Naive thymus-derived CD8-positive, alpha-beta T cell (primary cell): ENCODE measurements around the gene TAP2. TPM values are rescaled to one million over a fixed set of nuclear protein-coding genes. Genes with fewer than 3 reads are reported as not detected.

ENCODE experiments used
- ATAC-seq, 2 donors: fragments of 150-1000 bp; cut with Tn5 transposase in 1 of 2; sonication (Bioruptor Pico), chemical (Tn5 transposase) in 1 of 2; 1 replicate in 1 of 2; 2 replicates in 1 of 2; pipeline ENCODE4 v1.10.0; 2021; ENCODE audit warnings: mild to moderate bottlenecking in 2 of 2, moderate library complexity in 2 of 2
- POLR2A ChIA-PET: fragments of 350-600 bp; sonication (Branson Sonifier 250); formaldehyde crosslinking; loops from one replicate; lab custom pipeline; 2021; ENCODE audit warnings: antibody characterized with exemption; lab: Charles Lee
- DNase-seq, 10 donors: peaks; one replicate each; pipeline versions ENCODE4 v3.0.0 to v3.0.0-alpha.2; 2020 to 2022
- H3K27ac Mint-ChIP-seq, 10 donors: one replicate each; pipeline ENCODE4 v1.8.0; 2020 to 2022; ENCODE audit warnings: mild to moderate bottlenecking in 10 of 10, mixed read lengths in 10 of 10, moderate library complexity in 4 of 10, inconsistent platforms in 1 of 10
- H3K27me3 Mint-ChIP-seq, 5 donors: one replicate each; pipeline ENCODE4 v1.8.0; 2021 to 2022; ENCODE audit warnings: mixed read lengths in 5 of 5
- H3K36me3 Mint-ChIP-seq, 3 donors: one replicate each; pipeline ENCODE4 v1.8.0; 2020 to 2022; ENCODE audit warnings: mixed read lengths in 3 of 3, mild to moderate bottlenecking in 2 of 3, inconsistent platforms in 1 of 3
- H3K4me1 Mint-ChIP-seq, 4 donors: one replicate each; pipeline ENCODE4 v1.8.0; 2021 to 2022; ENCODE audit warnings: mixed read lengths in 4 of 4
- H3K4me3 Mint-ChIP-seq, 10 donors: one replicate each; pipeline ENCODE4 v1.8.0; 2020 to 2022; ENCODE audit warnings: mild to moderate bottlenecking in 10 of 10, mixed read lengths in 10 of 10, moderate library complexity in 6 of 10, inconsistent platforms in 1 of 10
- H3K9me3 Mint-ChIP-seq, 9 donors: one replicate each; pipeline ENCODE4 v1.8.0; 2020 to 2022; ENCODE audit warnings: mixed read lengths in 9 of 9, mild to moderate bottlenecking in 3 of 9, inconsistent platforms in 1 of 9, moderate library complexity in 1 of 9
- polyA plus RNA-seq, 3 donors: library from polyadenylated mRNA; unstranded; fragments of 300-500 nt; fragmentation: Illumina TruSeq; gene quantifications; one replicate each; pipeline ENCODE4 v1.2.3, GENCODE V29; 2021
- total RNA-seq, 8 experiments: library from RNA in 2 of 8; stranded (reverse) in 2 of 8; gene quantifications; one replicate each; pipeline ENCODE4 v1.2.3 and lab custom pipeline; 2021 to 2026

The TAP2 gene
- total and polyA plus RNA-seq, 5 experiments from 2014 or later, result 24.2 to 117 (median 36.6) TPM

GRCh38 chr6:32853541-32854375 lies 15.2 kb upstream of the TAP2 start, which contains the start of the genes PSMB9 and TAP1:
Gene PSMB9 (plus strand): TSS chr6:32854192. CDS start chr6:32854230, 38 bp downstream.
Gene TAP1 (minus strand): TSS chr6:32853704. CDS start chr6:32853636, 68 bp downstream.
- ATAC-seq (peak; percentile 82 to 83), DNase-seq (peak; percentile 88 to 99 (median 92))
- Mint-ChIP-seq H3K4me3 (peak within 1 kb of the TSS; percentile 90 to 100 (median 98)), H3K36me3 (peaks cover 25 to 70% (median 50%) of the 10 kb centered on the region in 3 donors), H3K27ac (peak within 1 kb of the TSS; percentile 98 to 100 (median 100)), H3K27me3 (no peaks in the 10 kb centered on the region), H3K4me1 (peaks cover 46 to 76% (median 72%) of the 10 kb centered on the region in 4 donors), H3K9me3 (no peaks in the 10 kb centered on the region)
- POLR2A ChIA-PET, result interaction anchor here (0.6 to 7.9 kb wide), 16 partner anchors 11 to 1262 kb away, joined by 3 to 743 read pairs (median 6); partner anchors contain the start of genes B3GALT4, BRD2, HLA-DMA and HLA-DMB

GRCh38 chr6:32852844-32853540 lies 14.5 kb upstream of the TAP2 start:
- POLR2A ChIA-PET, result interaction anchor here (0.8 to 7.9 kb wide), 13 partner anchors 11 to 491 kb away, joined by 3 to 743 read pairs (median 6); partner anchors contain the start of genes B3GALT4, BRD2, HLA-DMB and PSMB8
- peak; percentile 45 to 49 for ATAC-seq
- Mint-ChIP-seq H3K27me3 (no peaks in the 10 kb centered on the region), H3K4me3 (peak overlapping the region; percentile 90 to 100 (median 98)), H3K36me3 (peaks cover 33 to 70% (median 53%) of the 10 kb centered on the region in 3 donors), H3K9me3 (no peaks in the 10 kb centered on the region), H3K4me1 (peaks cover 47 to 77% (median 73%) of the 10 kb centered on the region in 4 donors), H3K27ac (peak overlapping the region; percentile 95 to 100 (median 100))
- peak in 9 of 10 donors; percentile 39 to 81 (median 58) for DNase-seq

GRCh38 chr6:32852018-32852843 lies 13.7 kb upstream of the TAP2 start:
- Mint-ChIP-seq H3K4me3 (peak overlapping the region; percentile 90 to 100 (median 98)), H3K36me3 (peaks cover 37 to 70% (median 56%) of the 10 kb centered on the region in 3 donors), H3K27ac (peak overlapping the region; percentile 95 to 100 (median 100)), H3K4me1 (peaks cover 54 to 77% (median 73%) of the 10 kb centered on the region in 4 donors), H3K27me3 (no peaks in the 10 kb centered on the region), H3K9me3 (no peaks in the 10 kb centered on the region)
- POLR2A ChIA-PET, result interaction anchor here (2.3 to 7.9 kb wide), 6 partner anchors 10 to 118 kb away, joined by 6 to 743 read pairs (median 48); partner anchors contain the start of genes BRD2, PSMB8 and TAP2
- ATAC-seq (no peak), DNase-seq (peak in 1 of 10 donors; percentile 27)

- Mint-ChIP-seq H3K27ac (peak overlapping the region; percentile 74 to 100 (median 98)), H3K36me3 (peaks cover 41 to 70% (median 65%) of the 10 kb centered on the region in 3 donors)
- ATAC-seq, result no peak
These were observed 12.5 kb upstream of the TAP2 start for GRCh38 chr6:32851025-32851424.

GRCh38 chr6:32849126-32849525 lies 10.6 kb upstream of the TAP2 start:
- no peak for ATAC-seq

More at GRCh38 chr6:32851025-32851424, 12.5 kb upstream of the TAP2 start:
- H3K27me3 Mint-ChIP-seq, result no peaks in the 10 kb centered on the region
- DNase-seq, result no peak
- H3K4me1 Mint-ChIP-seq, result peaks cover 55 to 79% (median 74%) of the 10 kb centered on the region in 4 donors
- POLR2A ChIA-PET, result interaction anchor here (0.8 to 3.7 kb wide), 4 partner anchors 9 to 1300 kb away, joined by 4 to 38 read pairs (median 14); partner anchors contain the start of gene TAP2
- no peaks in the 10 kb centered on the region for H3K9me3 Mint-ChIP-seq
- H3K4me3 Mint-ChIP-seq, result peak overlapping the region; percentile 90 to 100 (median 98)

GRCh38 chr6:32847795-32848194 lies 9.3 kb upstream of the TAP2 start:
- H3K9me3 Mint-ChIP-seq, result no peaks in the 10 kb centered on the region
- ATAC-seq, result no peak
- no peak for DNase-seq
- peak overlapping the region; percentile 60 to 100 (median 100) for H3K27ac Mint-ChIP-seq
- peaks cover 59 to 88% (median 81%) of the 10 kb centered on the region in 3 donors for H3K36me3 Mint-ChIP-seq
- peaks cover 55 to 86% (median 75%) of the 10 kb centered on the region in 4 donors for H3K4me1 Mint-ChIP-seq
- POLR2A ChIA-PET, result no interaction called here
- H3K4me3 Mint-ChIP-seq, result peak overlapping the region; percentile 76 to 100 (median 98)
- H3K27me3 Mint-ChIP-seq, result no peaks in the 10 kb centered on the region

More at GRCh38 chr6:32849126-32849525, 10.6 kb upstream of the TAP2 start:
- Mint-ChIP-seq H3K4me1 (peaks cover 51 to 78% (median 68%) of the 10 kb centered on the region in 4 donors), H3K36me3 (peaks cover 54 to 84% (median 75%) of the 10 kb centered on the region in 3 donors), H3K27ac (peak overlapping the region in 9 of 10 donors; percentile 31 to 100 (median 89)), H3K4me3 (peak overlapping the region; percentile 46 to 99 (median 80)), H3K27me3 (no peaks in the 10 kb centered on the region), H3K9me3 (no peaks in the 10 kb centered on the region)
- no peak for DNase-seq
- POLR2A ChIA-PET, result interaction anchor here (3.0 to 3.7 kb wide), 3 partner anchors 7 to 123 kb away, joined by 14 to 38 read pairs (median 15); partner anchors contain the start of gene TAP2

GRCh38 chr6:32847004-32847403 lies 8.5 kb upstream of the TAP2 start:
- Mint-ChIP-seq H3K4me3 (peak overlapping the region; percentile 76 to 100 (median 98)), H3K27ac (peak overlapping the region; percentile 60 to 100 (median 100)), H3K27me3 (no peaks in the 10 kb centered on the region), H3K36me3 (peaks cover 58 to 89% (median 85%) of the 10 kb centered on the region in 3 donors), H3K9me3 (no peaks in the 10 kb centered on the region), H3K4me1 (peaks cover 55 to 88% (median 79%) of the 10 kb centered on the region in 4 donors)
- POLR2A ChIA-PET, result interaction anchor here (2.0 to 10.6 kb wide), 4 partner anchors 9 to 125 kb away, joined by 5 to 743 read pairs (median 250); partner anchors contain the start of genes BRD2, PSMB9 and TAP1
- DNase-seq, result no peak
- no peak for ATAC-seq

- POLR2A ChIA-PET, result interaction anchor here (0.6 to 10.6 kb wide), 28 partner anchors 7 to 1305 kb away, joined by 3 to 743 read pairs (median 5); partner anchors contain the start of genes ATF6B, B3GALT4, BRD2 and DXO
- Mint-ChIP-seq H3K36me3 (peaks cover 47 to 86% (median 79%) of the 10 kb centered on the region in 3 donors), H3K27ac (peak overlapping the region; percentile 98 to 100 (median 100)), H3K9me3 (no peaks in the 10 kb centered on the region), H3K4me3 (peak overlapping the region; percentile 92 to 100 (median 98)), H3K4me1 (peaks cover 51 to 88% (median 79%) of the 10 kb centered on the region in 4 donors), H3K27me3 (no peaks in the 10 kb centered on the region)
- DNase-seq (peak in 8 of 10 donors; percentile 34 to 62 (median 46)), ATAC-seq (peak; percentile 13 to 18)
These were observed 6.9 kb upstream of the TAP2 start for GRCh38 chr6:32845384-32845884.

- Mint-ChIP-seq H3K4me3 (peak overlapping the region; percentile 92 to 100 (median 98)), H3K27me3 (no peaks in the 10 kb centered on the region), H3K4me1 (peaks cover 54 to 88% (median 79%) of the 10 kb centered on the region in 4 donors), H3K36me3 (peaks cover 44 to 86% (median 74%) of the 10 kb centered on the region in 3 donors), H3K9me3 (no peaks in the 10 kb centered on the region), H3K27ac (peak overlapping the region; percentile 98 to 100 (median 100))
- POLR2A ChIA-PET, result interaction anchor here (0.6 to 10.6 kb wide), 32 partner anchors 12 to 1912 kb away, joined by 3 to 743 read pairs (median 4); partner anchors contain the start of genes ATF6B, B3GALT4, BRD2 and DXO
- peak in 2 of 10 donors; percentile 21 to 69 for DNase-seq
- peak; percentile 15 to 23 for ATAC-seq
These were observed 6.4 kb upstream of the TAP2 start for GRCh38 chr6:32844839-32845383.
